HG02970 (cell line): ENCODE measurements around the gene HRAS.
A peak's percentile ranks its signal among the peaks of the same experiment; 100 is the strongest.

Experiments used
- ATAC-seq: cut with Tn5 transposase; IDR thresholded peaks from one replicate; pipeline ENCODE4 v1.9.1; 2021; ENCODE audit warnings: mild to moderate bottlenecking, moderate library complexity, moderate number of reproducible peaks; ENCODE audit not compliant: unreplicated experiment, low FRiP score

Gene HRAS

GRCh38 chr11:514606-515005 is 20.8 kb downstream of the HRAS start:
- ATAC-seq: no peak

- no peak for ATAC-seq
Measured at GRCh38 chr11:512761-513595, 22.4 kb downstream of the HRAS start.

- no peak for ATAC-seq
Measured at GRCh38 chr11:508956-509355, 26.4 kb downstream of the HRAS start.

GRCh38 chr11:507727-508515 is 27.5 kb downstream of the HRAS start:
- no peak for ATAC-seq

- ATAC-seq: peak; percentile 46
Measured at GRCh38 chr11:506995-507726, 28.2 kb downstream of the HRAS start, which contains the start of gene RNH1. RNH1 (minus strand) TSS chr11:507242; CDS start chr11:502162, 5,080 bp downstream.

GRCh38 chr11:506238-506994 is 29.0 kb downstream of the HRAS start:
- peak; percentile 68 for ATAC-seq

GRCh38 chr11:504994-505344 is 30.4 kb downstream of the HRAS start:
- ATAC-seq: no peak

- ATAC-seq: no peak
Measured at GRCh38 chr11:504053-504993, 31.1 kb downstream of the HRAS start.

- no peak for ATAC-seq
Measured at GRCh38 chr11:503179-503981, 32.0 kb downstream of the HRAS start.

GRCh38 chr11:502288-503178 is 32.8 kb downstream of the HRAS start:
- no peak for ATAC-seq

GRCh38 chr11:501683-502287 is 33.6 kb downstream of the HRAS start:
- no peak for ATAC-seq

- no peak for ATAC-seq
Measured at GRCh38 chr11:501001-501682, 34.2 kb downstream of the HRAS start.

GRCh38 chr11:499201-500076 is 35.9 kb downstream of the HRAS start:
- no peak for ATAC-seq

GRCh38 chr11:498297-499181 is 36.8 kb downstream of the HRAS start:
- ATAC-seq: no peak
